GM19193 (cell line): Measurements from ENCODE around the gene INVS.

Source experiments
- POLR2A ChIP-seq: IDR thresholded peaks from 4 replicates; pipeline ENCODE4 v1.6.1; 2011; ENCODE audit not compliant: insufficient read depth, insufficient read length; ENCODE audit errors: extremely low read depth

INVS gene

DNA sequence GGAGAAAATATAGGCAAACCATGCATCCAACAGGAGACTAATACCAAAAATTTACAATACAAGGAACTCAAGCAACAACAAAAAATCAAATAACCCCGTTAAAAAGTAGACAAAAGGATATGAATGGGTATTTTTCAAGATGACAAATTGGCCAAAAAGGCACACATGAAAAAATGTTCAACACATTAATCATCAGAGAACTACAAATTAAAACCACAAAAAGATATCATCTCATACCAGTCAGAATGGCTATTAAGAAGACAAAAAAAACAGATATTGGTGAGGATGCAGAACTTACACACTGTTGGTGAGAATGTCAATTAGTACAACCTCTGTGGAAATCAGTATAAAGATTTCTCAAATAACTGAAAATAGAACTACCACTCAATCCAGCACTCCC lies 218.7 kb downstream of the INVS start:
- no peak for TF ChIP-seq POLR2A

DNA sequence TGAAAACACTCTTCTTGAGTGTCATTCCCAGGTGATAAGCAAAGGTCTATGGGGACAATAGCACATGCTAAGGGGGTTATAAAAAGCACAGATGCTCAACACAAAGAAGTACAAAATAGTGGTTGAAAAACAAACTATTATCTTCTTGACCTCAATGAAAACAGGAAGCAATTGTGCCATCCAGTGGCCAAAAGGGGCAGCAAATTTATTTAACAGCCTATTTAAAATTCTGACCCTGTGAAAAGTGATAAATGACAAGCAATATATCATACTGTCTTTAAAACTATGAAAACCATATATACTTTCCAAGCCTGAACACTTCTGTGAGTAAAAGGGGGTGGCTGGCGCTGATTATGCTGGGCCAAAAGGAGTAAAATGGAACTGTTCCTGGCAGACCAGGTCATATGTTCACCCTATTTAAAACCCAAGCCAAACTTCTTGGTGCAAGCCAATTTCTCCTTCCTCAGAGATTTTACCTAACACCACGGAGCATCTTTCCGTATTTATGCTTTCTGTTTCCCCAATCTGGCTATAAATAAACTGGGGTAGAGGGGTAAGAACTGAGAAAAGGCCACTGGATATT lies 224.0 kb downstream of the INVS start:
- no peak for TF ChIP-seq POLR2A

DNA sequence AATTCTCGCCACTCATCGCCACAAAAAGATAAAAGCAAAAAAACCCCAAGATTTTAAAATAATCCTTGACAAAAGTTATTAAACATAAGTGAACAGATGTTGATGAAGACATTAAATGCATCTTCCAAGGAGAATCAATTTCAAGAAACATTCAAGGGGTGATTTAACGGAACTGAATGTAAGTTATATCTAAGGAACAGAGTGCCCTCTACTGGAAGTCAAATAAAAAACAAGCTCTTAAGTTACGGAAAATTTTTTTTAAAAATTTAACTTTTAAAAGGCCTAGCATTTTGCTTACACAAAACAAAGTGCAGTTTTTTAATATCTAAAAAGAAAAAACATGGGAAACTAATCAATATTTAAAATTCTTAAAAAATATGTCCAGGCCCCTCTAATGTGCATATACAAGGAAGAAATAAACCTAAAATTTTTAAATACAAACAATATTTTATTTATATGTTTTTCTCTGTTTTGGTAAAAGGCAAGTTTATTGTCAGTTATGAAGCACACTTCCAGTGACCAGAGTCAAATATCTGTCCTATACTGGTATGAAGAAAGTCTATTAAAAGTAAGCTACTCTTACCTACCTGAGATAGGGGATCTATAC lies 225.7 kb downstream of the INVS start:
- no peak for TF ChIP-seq POLR2A

DNA sequence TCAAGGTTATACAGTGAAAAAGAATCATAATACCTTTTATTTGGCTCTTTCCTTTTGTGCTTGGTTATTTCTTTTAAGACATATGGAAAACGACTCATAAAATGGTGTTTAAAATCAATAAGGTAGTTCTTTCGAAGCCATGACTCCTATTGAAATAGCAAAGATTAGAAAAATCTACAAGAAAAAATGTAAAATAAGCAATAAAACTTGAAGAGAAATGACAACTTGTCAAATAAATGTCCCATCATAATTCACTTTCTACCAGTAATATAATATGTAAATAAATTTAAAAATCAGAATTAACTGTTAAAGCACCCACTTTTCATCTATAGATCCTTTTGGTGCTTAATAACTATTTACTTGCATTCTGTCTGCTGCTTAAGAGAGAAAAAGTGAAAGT lies 241.2 kb downstream of the INVS start:
- no peak for TF ChIP-seq POLR2A

DNA sequence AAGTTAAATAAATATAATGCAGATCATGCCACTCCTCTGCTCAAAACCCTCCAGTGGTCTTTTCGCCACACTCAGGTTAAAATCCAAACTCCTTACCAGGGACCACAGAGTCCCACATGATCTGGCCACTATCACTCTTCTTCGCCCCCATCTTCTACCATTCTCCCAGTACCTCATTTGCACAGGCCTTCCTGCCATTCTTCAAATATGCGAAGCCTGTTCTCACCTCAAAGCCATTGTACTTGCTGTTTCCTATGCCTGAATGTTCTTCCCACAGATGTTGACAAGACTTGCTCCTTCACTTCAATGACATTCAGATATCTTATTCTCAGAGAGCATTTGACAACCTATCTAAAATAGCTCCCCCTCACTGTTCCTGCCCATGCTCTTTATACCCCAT lies 242.8 kb downstream of the INVS start:
- no peak for TF ChIP-seq POLR2A

DNA sequence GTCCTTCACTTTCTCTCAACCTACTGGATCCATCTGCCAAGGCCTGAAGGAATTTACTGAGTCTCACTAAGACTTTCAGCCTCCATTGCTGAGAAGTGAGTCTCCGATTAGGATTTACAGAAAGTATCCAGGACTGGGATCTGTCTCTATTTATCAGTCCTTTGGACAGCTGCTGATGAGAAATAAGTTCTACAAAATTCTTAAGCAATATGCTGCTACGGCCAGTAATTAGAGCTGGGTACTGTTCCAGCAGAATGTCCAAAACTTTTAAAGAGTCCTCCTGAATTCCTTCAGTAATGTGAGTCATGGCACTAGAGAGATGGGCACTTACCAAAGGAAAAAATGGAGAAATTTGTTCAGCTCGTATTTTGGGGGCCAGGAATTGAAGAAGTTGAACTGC lies 247.8 kb downstream of the INVS start:
- TF ChIP-seq POLR2A, result no peak

DNA sequence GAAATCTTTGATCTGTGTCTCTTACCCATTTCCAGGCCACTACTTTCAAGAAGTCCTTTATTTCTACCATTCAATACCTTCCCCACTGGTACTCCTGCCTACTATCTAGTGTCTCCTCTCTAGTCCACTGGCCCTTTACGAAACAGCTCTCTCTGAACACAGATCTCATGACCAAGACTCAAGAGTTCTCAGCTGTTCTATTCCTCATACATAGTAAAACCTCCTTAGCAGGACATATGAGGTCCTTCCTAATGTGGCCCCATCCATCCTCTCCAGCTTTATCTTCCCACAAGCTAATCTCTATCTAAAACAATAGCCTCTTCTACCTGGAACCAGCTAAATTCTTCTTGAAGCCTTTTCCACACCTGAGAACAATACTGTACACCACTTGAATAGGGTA lies 251.1 kb downstream of the INVS start:
- no peak for TF ChIP-seq POLR2A
